Measurements from ENCODE around the gene CLSTN2. TPM values are rescaled to one million over a fixed set of nuclear protein-coding genes. Genes with fewer than 3 reads are reported as not detected.

CLSTN2 gene
- total RNA-seq, 2 donors from 2014 or later = 0.82 to 1.3 TPM

GRCh38 chr3:140501061-140501769 lies 566.2 kb downstream of the CLSTN2 start:
- no peak overlapping the region for H3K4me3 ChIP-seq
- TF ChIP-seq CTCF (IDR thresholded peaks at IDR 0.05) = no peak
- no peak for DNase-seq
- H3K27ac ChIP-seq = no peak overlapping the region
- no peaks in the 10 kb centered on the region for H3K4me1 ChIP-seq
- no peaks in the 10 kb centered on the region for H3K36me3 ChIP-seq
- H3K9ac ChIP-seq (ENCODE audit: low read depth in 2 of 2, low read length in 2 of 2) = no peak overlapping the region
- intact Hi-C loops (cut with DNase I) = no loop called here
- no peaks in the 10 kb centered on the region for H3K9me3 ChIP-seq
- H3K27me3 ChIP-seq = no peaks in the 10 kb centered on the region

GRCh38 chr3:140501770-140502364 lies 566.9 kb downstream of the CLSTN2 start:
- no peaks in the 10 kb centered on the region for H3K36me3 ChIP-seq
- DNase-seq = no peak
- TF ChIP-seq CTCF (IDR thresholded peaks at IDR 0.05) = no peak
- H3K27ac ChIP-seq = no peak overlapping the region
- no peaks in the 10 kb centered on the region for H3K4me1 ChIP-seq
- H3K9me3 ChIP-seq = no peaks in the 10 kb centered on the region
- no peaks in the 10 kb centered on the region for H3K27me3 ChIP-seq
- intact Hi-C loops (cut with DNase I) = no loop called here
- H3K4me3 ChIP-seq = no peak overlapping the region
- H3K9ac ChIP-seq (ENCODE audit: low read depth in 2 of 2, low read length in 2 of 2) = no peak overlapping the region

GRCh38 chr3:140505213-140505612 lies 570.2 kb downstream of the CLSTN2 start:
- H3K4me1 ChIP-seq = no peaks in the 10 kb centered on the region
- H3K9me3 ChIP-seq = no peaks in the 10 kb centered on the region
- TF ChIP-seq CTCF (IDR thresholded peaks at IDR 0.05) = no peak
- H3K4me3 ChIP-seq = no peak overlapping the region
- DNase-seq = no peak
- no peaks in the 10 kb centered on the region for H3K36me3 ChIP-seq
- no peaks in the 10 kb centered on the region for H3K27me3 ChIP-seq
- intact Hi-C loops (cut with DNase I) = no loop called here
- H3K9ac ChIP-seq (ENCODE audit: low read depth in 2 of 2, low read length in 2 of 2) = no peak overlapping the region
- no peak overlapping the region for H3K27ac ChIP-seq

GRCh38 chr3:140505876-140506275 lies 570.9 kb downstream of the CLSTN2 start:
- no peak for TF ChIP-seq CTCF (IDR thresholded peaks at IDR 0.05)
- Histone ChIP-seq H3K27ac (no peak overlapping the region), H3K9me3 (no peaks in the 10 kb centered on the region), H3K4me3 (no peak overlapping the region), H3K36me3 (no peaks in the 10 kb centered on the region), H3K9ac (ENCODE audit: low read depth in 2 of 2, low read length in 2 of 2) (no peak overlapping the region), H3K27me3 (no peaks in the 10 kb centered on the region), H3K4me1 (no peaks in the 10 kb centered on the region)
- DNase-seq = no peak
- intact Hi-C loops (cut with DNase I) = no loop called here

- no peak for DNase-seq
- no peaks in the 10 kb centered on the region for H3K9me3 ChIP-seq
- H3K36me3 ChIP-seq = no peaks in the 10 kb centered on the region
- H3K27ac ChIP-seq = no peak overlapping the region
- no peak overlapping the region for H3K4me3 ChIP-seq
- no peaks in the 10 kb centered on the region for H3K4me1 ChIP-seq
- H3K9ac ChIP-seq (ENCODE audit: low read depth in 2 of 2, low read length in 2 of 2) = no peak overlapping the region
- no peak for TF ChIP-seq CTCF (IDR thresholded peaks at IDR 0.05)
- intact Hi-C loops (cut with DNase I) = no loop called here
- H3K27me3 ChIP-seq = no peaks in the 10 kb centered on the region
Measured at GRCh38 chr3:140508550-140508949, 573.6 kb downstream of the CLSTN2 start.

All from colonic mucosa (tissue), 4 donors.